ENCODE measurements around the gene MACROD2. TPM values are rescaled to one million over a fixed set of nuclear protein-coding genes. Genes with fewer than 3 reads are reported as not detected.

MACROD2 gene
- polyA plus RNA-seq, 1 donor (not counting 4 experiments of a cell fraction or from before 2014, with no cell fraction given): 0.71 TPM

DNA sequence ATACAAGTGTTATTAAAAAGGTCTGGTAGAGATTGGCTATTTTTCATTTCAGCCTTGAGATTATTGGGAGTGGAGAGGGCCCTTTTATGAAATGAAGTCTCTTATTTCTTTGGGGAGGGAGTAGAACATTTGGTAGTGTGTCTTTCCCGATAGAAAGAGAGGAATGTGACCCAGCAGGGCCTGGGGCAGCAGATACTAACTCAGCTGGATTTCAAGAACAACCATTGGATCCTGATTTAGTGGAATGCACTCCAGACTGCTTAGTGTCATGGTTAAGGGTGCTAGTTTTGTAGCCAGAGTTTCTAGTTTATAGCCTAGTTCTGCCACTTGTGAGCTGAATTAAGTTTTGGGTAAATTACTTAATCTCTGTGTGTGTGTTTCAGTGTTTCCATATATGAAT lies 360.5 kb downstream of the MACROD2 start:
- DNase-seq (ENCODE audit: low read depth, low spot score) (no peak), FAIRE-seq (peak; percentile 13)
- Histone ChIP-seq H3K79me2 (ENCODE audit: control insufficient read depth, insufficient read depth, low read length) (no peaks in the 10 kb centered on the region), H3K4me3 (ENCODE audit: control insufficient read depth in 2 of 3, extremely low read depth in 1 of 3, insufficient read depth in 2 of 3, low read depth in 1 of 3, low read length in 3 of 3) (no peak overlapping the region), H3K9me1 (ENCODE audit: control insufficient read depth, extremely low read depth, insufficient read depth, low read length) (no peaks in the 10 kb centered on the region), H4K20me1 (ENCODE audit: control insufficient read depth, extremely low read depth, insufficient read depth, low read length) (no peaks in the 10 kb centered on the region), H3K9ac (ENCODE audit: control insufficient read depth, extremely low read depth, insufficient read depth, low read length) (no peak overlapping the region), H3K9me3 (ENCODE audit: control insufficient read depth, low read depth, low read length) (no peaks in the 10 kb centered on the region), H3K27ac (ENCODE audit: control insufficient read depth, insufficient read depth, low read length) (no peak overlapping the region), H3K4me1 (ENCODE audit: control insufficient read depth, extremely low read depth, insufficient read depth, low read length) (peaks cover 4% of the 10 kb centered on the region), H3K36me3 (ENCODE audit: control insufficient read depth in 2 of 2, extremely low read depth in 1 of 2, insufficient read depth in 2 of 2, low read length in 2 of 2) (no peaks in the 10 kb centered on the region), H3K4me2 (ENCODE audit: control insufficient read depth, extremely low read depth, insufficient read depth, low read depth, low read length) (no peak overlapping the region), H3K27me3 (ENCODE audit: control insufficient read depth, extremely low read depth, insufficient read depth, low read length) (no peaks in the 10 kb centered on the region), H2AFZ (ENCODE audit: control insufficient read depth, low read length) (no peak overlapping the region)
- TF ChIP-seq EZH2 (IDR thresholded peaks at IDR 0.05; ENCODE audit: low read length) (no peak), CTCF (optimal IDR thresholded peaks at IDR 0.05 in 1 of 3, IDR thresholded peaks at IDR 0.05 in 1 of 3, conservative IDR thresholded peaks at IDR 0.05 in 1 of 3; ENCODE audit: extremely low read depth in 1 of 3, insufficient read depth in 2 of 3, low read length in 3 of 3) (no peak)
- dilution Hi-C loops (cut with MboI; ENCODE audit: extremely low pct_ligation_motif_present, low sequenced_read_pairs): no loop called here

- H3K4me1 ChIP-seq (ENCODE audit: control insufficient read depth, extremely low read depth, insufficient read depth, low read length): peaks cover 4% of the 10 kb centered on the region
- H3K9me3 ChIP-seq (ENCODE audit: control insufficient read depth, low read depth, low read length): no peaks in the 10 kb centered on the region
- FAIRE-seq: peak; percentile 64
- no peaks in the 10 kb centered on the region for H3K27me3 ChIP-seq (ENCODE audit: control insufficient read depth, extremely low read depth, insufficient read depth, low read length)
- H3K4me3 ChIP-seq (ENCODE audit: control insufficient read depth in 2 of 3, extremely low read depth in 1 of 3, insufficient read depth in 2 of 3, low read depth in 1 of 3, low read length in 3 of 3): no peak overlapping the region
- H3K9me1 ChIP-seq (ENCODE audit: control insufficient read depth, extremely low read depth, insufficient read depth, low read length): no peaks in the 10 kb centered on the region
- no peak overlapping the region for H3K4me2 ChIP-seq (ENCODE audit: control insufficient read depth, extremely low read depth, insufficient read depth, low read depth, low read length)
- dilution Hi-C loops (cut with MboI; ENCODE audit: extremely low pct_ligation_motif_present, low sequenced_read_pairs): no loop called here
- H2AFZ ChIP-seq (ENCODE audit: control insufficient read depth, low read length): no peak overlapping the region
- TF ChIP-seq CTCF (optimal IDR thresholded peaks at IDR 0.05 in 1 of 3, IDR thresholded peaks at IDR 0.05 in 1 of 3, conservative IDR thresholded peaks at IDR 0.05 in 1 of 3; ENCODE audit: extremely low read depth in 1 of 3, insufficient read depth in 2 of 3, low read length in 3 of 3): no peak
- TF ChIP-seq EZH2 (IDR thresholded peaks at IDR 0.05; ENCODE audit: low read length): no peak
- H3K27ac ChIP-seq (ENCODE audit: control insufficient read depth, insufficient read depth, low read length): no peak overlapping the region
- no peak overlapping the region for H3K9ac ChIP-seq (ENCODE audit: control insufficient read depth, extremely low read depth, insufficient read depth, low read length)
- H3K79me2 ChIP-seq (ENCODE audit: control insufficient read depth, insufficient read depth, low read length): no peaks in the 10 kb centered on the region
- H4K20me1 ChIP-seq (ENCODE audit: control insufficient read depth, extremely low read depth, insufficient read depth, low read length): no peaks in the 10 kb centered on the region
- H3K36me3 ChIP-seq (ENCODE audit: control insufficient read depth in 2 of 2, extremely low read depth in 1 of 2, insufficient read depth in 2 of 2, low read length in 2 of 2): no peaks in the 10 kb centered on the region
- DNase-seq (ENCODE audit: low read depth, low spot score): no peak
Measured at GRCh38 chr20:14360416-14360815, 365.1 kb downstream of the MACROD2 start.
